ENCODE data around the gene RIC8B.

RIC8B gene

DNA sequence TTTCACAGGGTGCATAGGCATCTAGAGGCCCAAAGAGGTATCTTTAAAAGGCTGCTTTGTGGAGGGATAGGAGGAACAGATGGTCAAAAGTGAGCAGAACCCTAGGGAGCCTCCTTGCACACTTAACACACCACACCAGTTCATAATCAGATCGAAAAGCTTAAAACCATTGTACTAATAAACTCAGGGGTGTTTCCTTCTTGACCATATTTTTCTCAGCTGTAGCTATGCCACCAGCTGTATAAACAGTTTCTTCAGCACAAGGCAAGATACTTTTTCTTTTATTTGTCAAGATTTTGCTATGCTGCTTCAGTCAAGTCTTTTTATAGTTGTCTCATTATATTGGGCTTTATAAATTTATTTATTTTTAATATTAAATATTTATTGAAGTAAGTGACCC is 88.7 kb downstream of the RIC8B start:
- no peak overlapping the region for H3K4me3 ChIP-seq (replicated peaks; ENCODE audit: low read depth, low read length)
- TF ChIP-seq, protein P1, sequence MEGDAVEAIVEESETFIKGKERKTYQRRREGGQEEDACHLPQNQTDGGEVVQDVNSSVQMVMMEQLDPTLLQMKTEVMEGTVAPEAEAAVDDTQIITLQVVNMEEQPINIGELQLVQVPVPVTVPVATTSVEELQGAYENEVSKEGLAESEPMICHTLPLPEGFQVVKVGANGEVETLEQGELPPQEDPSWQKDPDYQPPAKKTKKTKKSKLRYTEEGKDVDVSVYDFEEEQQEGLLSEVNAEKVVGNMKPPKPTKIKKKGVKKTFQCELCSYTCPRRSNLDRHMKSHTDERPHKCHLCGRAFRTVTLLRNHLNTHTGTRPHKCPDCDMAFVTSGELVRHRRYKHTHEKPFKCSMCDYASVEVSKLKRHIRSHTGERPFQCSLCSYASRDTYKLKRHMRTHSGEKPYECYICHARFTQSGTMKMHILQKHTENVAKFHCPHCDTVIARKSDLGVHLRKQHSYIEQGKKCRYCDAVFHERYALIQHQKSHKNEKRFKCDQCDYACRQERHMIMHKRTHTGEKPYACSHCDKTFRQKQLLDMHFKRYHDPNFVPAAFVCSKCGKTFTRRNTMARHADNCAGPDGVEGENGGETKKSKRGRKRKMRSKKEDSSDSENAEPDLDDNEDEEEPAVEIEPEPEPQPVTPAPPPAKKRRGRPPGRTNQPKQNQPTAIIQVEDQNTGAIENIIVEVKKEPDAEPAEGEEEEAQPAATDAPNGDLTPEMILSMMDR (IDR thresholded peaks at IDR 0.05; ENCODE audit: low read length, missing control alignments), result no peak
- DNase-seq (ENCODE audit: low read depth), result no peak

DNA sequence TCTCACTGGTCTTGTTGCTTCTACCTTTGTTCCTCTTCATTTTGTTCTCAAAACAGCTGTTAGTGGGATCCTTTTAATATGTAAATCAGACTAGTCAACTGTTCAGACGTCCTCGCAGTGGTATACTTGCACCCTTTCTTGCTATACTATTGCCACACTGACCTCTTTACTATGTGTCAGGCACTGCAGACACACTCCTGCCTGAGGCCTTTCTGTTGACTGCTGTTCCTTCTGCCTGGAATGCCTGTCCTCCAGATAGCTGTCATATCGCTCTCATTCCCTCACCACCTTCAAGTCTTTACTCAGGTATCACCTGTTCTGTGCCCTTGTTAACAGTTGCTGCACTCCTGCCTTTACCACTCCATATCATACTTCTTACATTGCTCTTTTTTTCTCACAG is 91.2 kb downstream of the RIC8B start:
- TF ChIP-seq, protein P1 (IDR thresholded peaks at IDR 0.05; ENCODE audit: low read length, missing control alignments), result no peak
- H3K4me3 ChIP-seq (replicated peaks; ENCODE audit: low read depth, low read length), result no peak overlapping the region
- no peak for DNase-seq (ENCODE audit: low read depth)

DNA sequence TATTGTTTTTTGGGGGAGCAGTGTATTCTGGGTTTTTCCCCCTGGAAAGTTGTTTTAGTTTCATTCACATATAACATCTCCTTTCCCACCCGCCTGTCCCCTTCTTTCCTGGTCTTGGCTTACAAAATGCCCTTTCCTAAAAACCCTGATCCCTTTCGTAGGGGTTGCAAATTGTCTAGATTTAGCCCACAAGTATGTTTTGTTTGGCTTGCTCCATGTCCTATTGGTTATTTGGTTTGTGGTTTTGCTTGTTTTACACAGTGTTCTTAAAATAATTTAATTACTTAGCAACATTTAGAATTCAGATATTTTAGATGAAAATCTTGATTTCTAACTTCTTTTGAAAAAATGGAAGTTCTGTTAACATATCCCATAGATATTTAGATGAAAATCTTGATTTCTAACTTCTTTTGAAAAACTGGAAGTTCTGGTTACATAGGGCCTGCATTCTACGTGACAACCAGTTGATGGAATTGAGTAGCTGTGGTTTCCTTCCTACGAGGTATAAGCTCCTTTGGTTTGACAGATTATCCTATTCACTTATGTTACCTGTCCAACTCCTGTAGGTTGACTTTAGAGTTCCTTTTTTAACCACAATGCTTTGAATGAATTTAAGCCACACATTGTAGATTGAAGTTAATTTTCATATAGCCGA is 92.1 kb downstream of the RIC8B start:
- DNase-seq (ENCODE audit: low read depth), result peak; percentile 4
- TF ChIP-seq, protein P1 (IDR thresholded peaks at IDR 0.05; ENCODE audit: low read length, missing control alignments), result no peak
- no peak overlapping the region for H3K4me3 ChIP-seq (replicated peaks; ENCODE audit: low read depth, low read length)

DNA sequence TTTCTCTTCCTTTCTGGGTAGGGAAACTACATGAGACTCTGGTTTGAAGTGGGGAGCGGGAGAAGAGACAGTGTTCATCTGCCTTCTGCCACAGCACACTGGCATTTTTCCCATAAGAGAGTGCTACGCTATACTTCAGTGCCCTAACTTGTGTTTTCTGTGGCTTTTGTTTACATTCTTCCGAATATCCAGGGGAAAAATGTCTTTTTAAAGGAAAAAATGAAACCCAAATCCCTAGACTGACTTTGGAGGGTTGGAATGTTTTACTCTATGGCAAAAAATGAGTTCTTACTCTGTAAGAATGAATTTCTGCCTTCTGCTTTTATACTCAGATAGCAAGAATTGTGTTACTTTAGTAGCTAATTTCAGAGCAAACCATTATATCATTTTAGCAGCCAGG is 93.2 kb downstream of the RIC8B start:
- DNase-seq (ENCODE audit: low read depth), result no peak
- TF ChIP-seq, protein P1 (IDR thresholded peaks at IDR 0.05; ENCODE audit: low read length, missing control alignments), result no peak
- no peak overlapping the region for H3K4me3 ChIP-seq (replicated peaks; ENCODE audit: low read depth, low read length)

DNA sequence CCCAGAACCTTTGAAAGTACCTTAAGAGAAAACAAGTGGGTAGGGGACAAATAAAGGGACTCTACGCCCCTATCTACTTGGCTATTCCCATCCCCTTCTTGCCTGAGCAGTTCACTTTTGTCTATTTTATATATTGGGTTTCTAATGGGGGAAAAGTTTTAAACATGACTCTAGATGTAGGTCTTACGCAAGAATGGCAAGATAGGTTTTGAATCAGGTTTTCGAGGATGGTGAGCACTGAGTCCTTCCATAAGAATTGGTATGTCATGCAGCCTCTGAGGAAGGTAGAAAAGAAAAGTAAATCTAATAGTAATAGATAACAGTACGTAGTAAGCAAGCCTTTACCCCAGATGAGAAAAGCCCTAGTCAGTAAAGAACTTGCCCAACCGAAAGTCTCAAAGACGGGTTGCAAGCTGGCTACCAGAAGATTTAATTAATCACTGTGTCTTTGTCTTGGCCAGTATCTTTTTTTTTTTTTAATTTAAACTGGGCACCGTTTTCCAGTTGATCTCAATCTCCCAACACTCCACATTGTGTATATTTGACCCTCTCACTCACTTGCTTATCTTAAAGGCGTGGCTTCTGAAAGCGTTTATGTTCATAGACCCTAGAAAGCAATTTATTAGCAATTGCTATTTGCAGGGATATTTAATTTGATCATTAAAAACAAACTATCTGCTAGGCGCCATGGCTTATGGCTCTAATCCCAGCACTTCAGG is 94.7 kb downstream of the RIC8B start:
- TF ChIP-seq, protein P1 (IDR thresholded peaks at IDR 0.05; ENCODE audit: low read length, missing control alignments), result no peak
- no peak for DNase-seq (ENCODE audit: low read depth)
- no peak overlapping the region for H3K4me3 ChIP-seq (replicated peaks; ENCODE audit: low read depth, low read length)

DNA sequence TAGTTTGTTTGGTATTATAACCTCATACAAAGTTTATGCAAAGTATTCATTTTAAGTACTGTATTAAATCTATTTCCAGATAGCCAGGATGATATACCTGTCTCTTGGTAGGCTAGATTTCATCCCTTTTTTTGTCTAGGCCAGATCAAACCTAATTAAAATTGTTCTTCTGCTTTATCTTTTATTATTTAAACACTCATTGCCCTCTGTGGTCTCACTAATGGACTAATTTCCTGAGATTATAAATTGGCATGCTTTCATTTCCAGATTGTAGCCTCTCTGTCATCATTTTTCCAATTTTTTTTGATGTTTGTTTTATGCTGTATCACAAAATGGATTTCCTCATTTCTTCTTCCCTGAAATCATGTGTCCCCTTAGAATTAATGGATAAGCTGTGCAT is 95.6 kb downstream of the RIC8B start:
- no peak for DNase-seq (ENCODE audit: low read depth)
- no peak overlapping the region for H3K4me3 ChIP-seq (replicated peaks; ENCODE audit: low read depth, low read length)
- TF ChIP-seq, protein P1 (IDR thresholded peaks at IDR 0.05; ENCODE audit: low read length, missing control alignments), result no peak
